Upper lobe of right lung (tissue), 1 donor: ENCODE data around the gene HOXD4. TPM values are rescaled to one million over a fixed set of nuclear protein-coding genes. Genes with fewer than 3 reads are reported as not detected.

Source experiments
- ATAC-seq: fragments of 200-7000 bp; cut with Tn5 transposase; one replicate; pipeline ENCODE4 v1.9.1; 2020; ENCODE audit warnings: mild to moderate bottlenecking, moderate library complexity
- DNase-seq: peaks from one replicate; pipeline ENCODE4 v3.0.0-alpha.2; 2020
- H3K27ac ChIP-seq: fragments of 200-600 bp; one replicate; pipeline ENCODE4 v1.8.0; 2022
- H3K27me3 ChIP-seq: fragments of 200-600 bp; one replicate; pipeline ENCODE4 v1.8.0; 2022; ENCODE audit warnings: mild to moderate bottlenecking
- H3K36me3 ChIP-seq: fragments of 200-600 bp; one replicate; pipeline ENCODE4 v1.8.0; 2022
- H3K4me1 ChIP-seq: fragments of 200-600 bp; one replicate; pipeline ENCODE4 v1.8.0; 2022
- H3K4me3 ChIP-seq: fragments of 200-600 bp; one replicate; pipeline ENCODE4 v1.8.0; 2022; ENCODE audit warnings: mild to moderate bottlenecking
- H3K9me3 ChIP-seq: fragments of 200-600 bp; one replicate; pipeline ENCODE4 v1.8.0; 2022
- CTCF ChIP-seq: fragments of 200-600 bp; IDR thresholded peaks from one replicate; pipeline ENCODE4 v1.8.0; 2022; ENCODE audit warnings: antibody characterized with exemption
- intact Hi-C: fragments of 100-400 bp; cut with DNase I; formaldehyde crosslinking; loops from one replicate; pipeline ENCODE4 v1.11.0; 2022
- total RNA-seq: library from RNA; stranded (reverse); fragmentation: NEBNext Ultra II Directional; extraction: Animal tissue kit (Norgen Biotek cat#: 25700); gene quantifications from one replicate; pipeline ENCODE4 v1.2.1, GENCODE V29; 2021
- donor health status: DM: no; HTN: yes; CAD: no; lungs with severe emphysema.

HOXD4 gene
- total RNA-seq, 1 donor from 2014 or later, result 0.84 TPM

- intact Hi-C loops, result no loop called here
- no peaks in the 10 kb centered on the region for H3K9me3 ChIP-seq
- TF ChIP-seq CTCF, result no peak
- no peak overlapping the region for H3K4me3 ChIP-seq
- DNase-seq (no peak), ATAC-seq (no peak)
- H3K27me3 ChIP-seq, result peaks cover 94% of the 10 kb centered on the region
- no peak overlapping the region for H3K27ac ChIP-seq
- peaks cover 3% of the 10 kb centered on the region for H3K4me1 ChIP-seq
- no peaks in the 10 kb centered on the region for H3K36me3 ChIP-seq
Measured at GRCh38 chr2:176145085-176145969, 6.0 kb upstream of the HOXD4 start.

- Histone ChIP-seq H3K27me3 (peaks cover 94% of the 10 kb centered on the region), H3K27ac (no peak overlapping the region), H3K4me1 (no peaks in the 10 kb centered on the region), H3K4me3 (no peak overlapping the region), H3K36me3 (no peaks in the 10 kb centered on the region), H3K9me3 (no peaks in the 10 kb centered on the region)
- DNase-seq (no peak), ATAC-seq (no peak)
- intact Hi-C loops, result no loop called here
- TF ChIP-seq CTCF, result no peak
Measured at GRCh38 chr2:176146101-176146500, 5.2 kb upstream of the HOXD4 start.

- no peak for TF ChIP-seq CTCF
- intact Hi-C loops, result no loop called here
- no peaks in the 10 kb centered on the region for H3K9me3 ChIP-seq
- ATAC-seq, result no peak
- no peak overlapping the region for H3K4me3 ChIP-seq
- H3K27me3 ChIP-seq, result peaks cover 94% of the 10 kb centered on the region
- no peak overlapping the region for H3K27ac ChIP-seq
- H3K36me3 ChIP-seq, result no peaks in the 10 kb centered on the region
- no peak for DNase-seq
- no peaks in the 10 kb centered on the region for H3K4me1 ChIP-seq
Measured at GRCh38 chr2:176146645-176147044, 4.7 kb upstream of the HOXD4 start.

- no peaks in the 10 kb centered on the region for H3K4me1 ChIP-seq
- H3K27me3 ChIP-seq, result peaks cover 94% of the 10 kb centered on the region
- DNase-seq (no peak), ATAC-seq (no peak)
- no peaks in the 10 kb centered on the region for H3K9me3 ChIP-seq
- intact Hi-C loops, result no loop called here
- TF ChIP-seq CTCF, result no peak
- no peak overlapping the region for H3K27ac ChIP-seq
- no peaks in the 10 kb centered on the region for H3K36me3 ChIP-seq
- H3K4me3 ChIP-seq, result no peak overlapping the region
Measured at GRCh38 chr2:176147210-176147799, 4.0 kb upstream of the HOXD4 start.

GRCh38 chr2:176147800-176148496 lies 3.4 kb upstream of the HOXD4 start:
- Histone ChIP-seq H3K9me3 (no peaks in the 10 kb centered on the region), H3K4me1 (no peaks in the 10 kb centered on the region), H3K27ac (no peak overlapping the region), H3K4me3 (no peak overlapping the region), H3K36me3 (no peaks in the 10 kb centered on the region), H3K27me3 (peaks cover 94% of the 10 kb centered on the region)
- DNase-seq, result peak; percentile 62
- ATAC-seq, result no peak
- no peak for TF ChIP-seq CTCF
- intact Hi-C loops, result no loop called here
